ENCODE data around the gene TSHZ2.

TSHZ2 gene

DNA sequence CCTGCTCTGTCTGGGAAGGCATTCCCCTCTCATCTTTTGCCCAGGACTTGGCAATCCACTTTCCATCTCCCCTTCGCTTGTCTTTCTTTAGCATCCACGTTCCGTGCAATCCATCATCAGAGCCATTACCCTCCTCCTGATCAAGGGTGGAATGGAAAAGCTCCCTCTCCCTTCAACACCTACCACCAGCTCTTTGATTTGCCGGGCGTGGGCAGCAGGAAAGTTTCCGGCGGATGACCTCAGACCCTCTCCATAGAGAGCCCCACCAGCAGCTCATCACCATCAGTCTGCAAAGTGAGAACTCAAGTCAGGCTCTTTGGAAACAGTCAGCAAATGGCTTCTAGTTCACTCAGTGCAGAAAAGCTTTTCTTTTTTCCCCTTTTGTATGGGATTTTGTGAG lies 76.2 kb downstream of the TSHZ2 start:
- H3K4me1 ChIP-seq (ENCODE audit: insufficient read depth, low read length) = no peaks in the 10 kb centered on the region
- H3K27ac ChIP-seq (ENCODE audit: low read depth, low read length) = no peak overlapping the region
- no peak overlapping the region for H3K4me3 ChIP-seq (ENCODE audit: low read length)
- no peaks in the 10 kb centered on the region for H3K27me3 ChIP-seq (ENCODE audit: insufficient read depth, low read length)
- no peaks in the 10 kb centered on the region for H3K9me3 ChIP-seq (ENCODE audit: insufficient read depth, low read depth, low read length)
- H3K9ac ChIP-seq (ENCODE audit: low read depth, low read length) = no peak overlapping the region
- 96% methylated on average over 7 of the region's 7 CpGs for WGBS
- no peaks in the 10 kb centered on the region for H3K36me3 ChIP-seq (ENCODE audit: insufficient read depth, low read length)

DNA sequence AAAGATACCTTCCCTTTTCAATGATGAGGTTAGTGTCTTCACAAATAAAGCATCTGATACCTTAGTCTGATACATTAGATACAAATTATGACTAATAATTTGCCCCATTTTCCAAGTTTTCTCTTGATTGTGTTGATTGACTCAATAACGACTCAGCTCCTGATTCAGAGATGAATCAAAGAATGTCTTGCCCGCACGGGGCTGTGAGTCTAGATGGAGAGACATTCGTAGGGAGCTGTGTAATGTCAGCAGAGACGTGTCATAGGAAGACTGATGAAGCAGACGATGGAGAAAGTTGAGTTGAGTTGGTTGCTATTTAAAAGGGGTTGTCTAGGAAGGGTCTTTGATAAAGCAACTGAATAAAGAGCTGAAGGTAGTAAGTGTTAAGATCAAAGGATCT lies 78.2 kb downstream of the TSHZ2 start:
- H3K27me3 ChIP-seq (ENCODE audit: insufficient read depth, low read length) = no peaks in the 10 kb centered on the region
- no peaks in the 10 kb centered on the region for H3K4me1 ChIP-seq (ENCODE audit: insufficient read depth, low read length)
- no peaks in the 10 kb centered on the region for H3K36me3 ChIP-seq (ENCODE audit: insufficient read depth, low read length)
- H3K9me3 ChIP-seq (ENCODE audit: insufficient read depth, low read depth, low read length) = no peaks in the 10 kb centered on the region
- H3K27ac ChIP-seq (ENCODE audit: low read depth, low read length) = no peak overlapping the region
- H3K4me3 ChIP-seq (ENCODE audit: low read length) = no peak overlapping the region
- 91% methylated on average over 6 of the region's 6 CpGs for WGBS
- no peak overlapping the region for H3K9ac ChIP-seq (ENCODE audit: low read depth, low read length)

DNA sequence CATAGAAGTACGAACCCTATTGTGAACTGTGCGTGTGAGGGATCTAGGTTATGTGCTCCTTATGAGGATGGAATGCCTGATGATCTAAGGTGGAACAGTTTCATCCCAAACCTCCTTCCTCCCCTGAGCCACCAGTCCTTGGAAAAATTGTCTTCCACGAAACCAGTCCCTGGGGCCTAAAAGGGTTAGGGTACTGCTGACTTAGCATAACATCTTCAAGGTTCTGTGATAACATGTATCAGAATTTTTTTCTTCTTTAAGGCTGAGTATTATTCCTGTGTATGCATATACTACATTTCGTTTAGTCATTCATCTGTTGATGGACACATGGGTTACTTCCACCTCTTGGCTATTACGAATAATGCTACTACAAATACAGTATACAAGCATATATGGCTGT lies 80.2 kb downstream of the TSHZ2 start:
- 97% methylated on average over 5 of the region's 5 CpGs for WGBS
- no peak overlapping the region for H3K4me3 ChIP-seq (ENCODE audit: low read length)
- H3K36me3 ChIP-seq (ENCODE audit: insufficient read depth, low read length) = no peaks in the 10 kb centered on the region
- H3K9ac ChIP-seq (ENCODE audit: low read depth, low read length) = no peak overlapping the region
- no peak overlapping the region for H3K27ac ChIP-seq (ENCODE audit: low read depth, low read length)
- H3K4me1 ChIP-seq (ENCODE audit: insufficient read depth, low read length) = no peaks in the 10 kb centered on the region
- no peaks in the 10 kb centered on the region for H3K27me3 ChIP-seq (ENCODE audit: insufficient read depth, low read length)
- no peaks in the 10 kb centered on the region for H3K9me3 ChIP-seq (ENCODE audit: insufficient read depth, low read depth, low read length)

DNA sequence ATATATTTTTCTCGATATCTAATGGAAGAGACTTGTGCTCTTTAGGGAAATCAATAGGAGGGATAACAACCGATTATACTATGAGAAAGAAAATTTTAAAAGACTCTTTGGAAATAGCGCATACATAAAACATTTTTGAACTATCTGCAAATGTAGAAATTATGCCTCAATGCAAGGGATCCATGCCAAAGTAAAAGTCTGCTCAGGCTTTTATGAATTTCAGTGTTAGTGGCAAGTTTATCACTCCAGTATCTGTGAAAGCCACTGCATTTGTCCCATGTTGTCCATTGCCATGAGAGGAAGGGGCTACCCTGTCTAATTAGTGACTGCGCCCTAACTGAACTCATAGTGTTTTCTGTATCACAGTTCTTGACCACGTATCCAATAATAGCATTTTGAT lies 81.4 kb downstream of the TSHZ2 start:
- WGBS = 95% methylated on average over 2 of the region's 5 CpGs
- no peaks in the 10 kb centered on the region for H3K4me1 ChIP-seq (ENCODE audit: insufficient read depth, low read length)

DNA sequence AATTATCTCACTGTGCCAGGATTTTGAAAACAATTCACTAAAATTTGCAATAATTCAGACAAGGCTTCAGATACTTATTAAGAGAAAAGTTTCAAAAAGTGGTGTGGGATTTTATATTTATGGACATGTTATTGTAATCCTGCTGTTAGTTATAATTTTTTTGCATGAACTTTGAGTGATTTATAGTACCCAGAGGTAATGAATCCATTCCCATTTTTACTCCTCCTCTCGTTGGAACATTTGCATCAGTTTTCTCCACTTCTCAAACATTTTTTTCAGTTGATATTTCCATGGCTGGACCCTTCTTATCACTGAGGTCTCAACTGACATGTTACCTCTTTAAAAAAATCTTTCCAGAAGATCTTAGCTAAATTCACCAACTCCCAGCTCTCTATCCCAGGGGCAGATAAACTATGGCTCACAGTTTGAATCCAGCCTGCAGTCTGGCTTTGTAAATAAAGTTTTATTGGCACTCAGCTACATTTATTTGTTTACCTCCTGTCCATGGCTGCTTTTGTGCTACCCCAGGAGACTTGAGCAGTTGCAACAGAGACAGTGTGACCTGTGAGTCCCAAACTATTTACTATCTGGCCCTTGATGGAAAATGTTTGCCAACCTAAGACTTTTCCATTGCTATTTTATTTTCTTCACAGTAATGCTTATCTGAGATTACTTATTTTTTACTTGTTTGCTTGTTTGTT lies 83.4 kb downstream of the TSHZ2 start:
- H3K4me3 ChIP-seq (ENCODE audit: low read length) = no peak overlapping the region
- WGBS = 85% methylated on average over 1 of the region's 1 CpG
- H3K4me1 ChIP-seq (ENCODE audit: insufficient read depth, low read length) = no peaks in the 10 kb centered on the region
- no peaks in the 10 kb centered on the region for H3K27me3 ChIP-seq (ENCODE audit: insufficient read depth, low read length)
- no peaks in the 10 kb centered on the region for H3K36me3 ChIP-seq (ENCODE audit: insufficient read depth, low read length)
- H3K27ac ChIP-seq (ENCODE audit: low read depth, low read length) = no peak overlapping the region
- no peaks in the 10 kb centered on the region for H3K9me3 ChIP-seq (ENCODE audit: insufficient read depth, low read depth, low read length)
- no peak overlapping the region for H3K9ac ChIP-seq (ENCODE audit: low read depth, low read length)

More for the DNA sequence above, 81.4 kb downstream of the TSHZ2 start:
- Histone ChIP-seq H3K36me3 (ENCODE audit: insufficient read depth, low read length) (no peaks in the 10 kb centered on the region), H3K27ac (ENCODE audit: low read depth, low read length) (no peak overlapping the region), H3K9me3 (ENCODE audit: insufficient read depth, low read depth, low read length) (no peaks in the 10 kb centered on the region), H3K27me3 (ENCODE audit: insufficient read depth, low read length) (no peaks in the 10 kb centered on the region), H3K4me3 (ENCODE audit: low read length) (no peak overlapping the region), H3K9ac (ENCODE audit: low read depth, low read length) (no peak overlapping the region)

DNA sequence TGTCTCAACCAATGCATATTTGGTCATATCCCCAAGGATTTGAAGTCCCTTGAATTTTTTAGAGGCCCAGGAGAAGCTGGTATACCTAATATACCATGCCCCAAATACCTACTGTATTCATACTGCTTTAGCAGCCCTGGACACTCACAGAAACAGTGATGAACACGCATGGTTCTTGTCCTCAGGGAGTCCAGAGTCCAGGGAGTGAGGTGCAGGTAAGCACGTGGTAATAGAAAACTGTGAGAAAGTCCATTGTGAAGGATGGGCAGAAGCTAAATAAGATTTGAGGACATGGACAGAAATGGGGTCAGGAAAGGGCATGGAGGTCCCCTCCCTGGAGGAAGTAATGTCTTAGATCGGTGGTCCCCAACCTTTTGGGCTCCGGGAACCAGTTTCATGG lies 85.4 kb downstream of the TSHZ2 start:
- Histone ChIP-seq H3K27ac (ENCODE audit: low read depth, low read length) (no peak overlapping the region), H3K36me3 (ENCODE audit: insufficient read depth, low read length) (no peaks in the 10 kb centered on the region), H3K9ac (ENCODE audit: low read depth, low read length) (no peak overlapping the region), H3K27me3 (ENCODE audit: insufficient read depth, low read length) (no peaks in the 10 kb centered on the region), H3K4me3 (ENCODE audit: low read length) (no peak overlapping the region), H3K9me3 (ENCODE audit: insufficient read depth, low read depth, low read length) (no peaks in the 10 kb centered on the region), H3K4me1 (ENCODE audit: insufficient read depth, low read length) (no peaks in the 10 kb centered on the region)
- 95% methylated on average over 4 of the region's 4 CpGs for WGBS

DNA sequence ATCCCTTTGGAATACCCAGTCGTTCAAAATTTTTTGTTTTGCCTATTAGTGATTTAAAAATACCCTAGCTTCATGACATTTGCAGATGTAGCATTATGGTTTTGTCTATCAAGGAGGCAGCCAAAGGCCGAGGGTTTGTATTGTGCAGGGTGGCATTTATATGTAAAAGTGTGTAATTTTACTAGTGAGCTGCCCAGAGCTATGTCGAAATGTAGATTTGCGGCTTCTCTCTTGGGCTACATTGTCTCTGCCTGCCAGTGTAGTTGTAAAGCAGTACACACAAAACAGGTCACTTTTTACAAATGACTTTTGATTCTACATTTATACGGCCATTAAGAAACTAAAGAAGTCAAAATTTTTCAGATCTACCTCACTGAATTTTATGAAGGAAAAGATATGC lies 87.7 kb downstream of the TSHZ2 start:
- Histone ChIP-seq H3K9ac (ENCODE audit: low read depth, low read length) (no peak overlapping the region), H3K9me3 (ENCODE audit: insufficient read depth, low read depth, low read length) (no peaks in the 10 kb centered on the region), H3K27me3 (ENCODE audit: insufficient read depth, low read length) (no peaks in the 10 kb centered on the region), H3K36me3 (ENCODE audit: insufficient read depth, low read length) (no peaks in the 10 kb centered on the region), H3K4me3 (ENCODE audit: low read length) (no peak overlapping the region), H3K4me1 (ENCODE audit: insufficient read depth, low read length) (no peaks in the 10 kb centered on the region), H3K27ac (ENCODE audit: low read depth, low read length) (no peak overlapping the region)
- 96% methylated on average over 3 of the region's 5 CpGs for WGBS

DNA sequence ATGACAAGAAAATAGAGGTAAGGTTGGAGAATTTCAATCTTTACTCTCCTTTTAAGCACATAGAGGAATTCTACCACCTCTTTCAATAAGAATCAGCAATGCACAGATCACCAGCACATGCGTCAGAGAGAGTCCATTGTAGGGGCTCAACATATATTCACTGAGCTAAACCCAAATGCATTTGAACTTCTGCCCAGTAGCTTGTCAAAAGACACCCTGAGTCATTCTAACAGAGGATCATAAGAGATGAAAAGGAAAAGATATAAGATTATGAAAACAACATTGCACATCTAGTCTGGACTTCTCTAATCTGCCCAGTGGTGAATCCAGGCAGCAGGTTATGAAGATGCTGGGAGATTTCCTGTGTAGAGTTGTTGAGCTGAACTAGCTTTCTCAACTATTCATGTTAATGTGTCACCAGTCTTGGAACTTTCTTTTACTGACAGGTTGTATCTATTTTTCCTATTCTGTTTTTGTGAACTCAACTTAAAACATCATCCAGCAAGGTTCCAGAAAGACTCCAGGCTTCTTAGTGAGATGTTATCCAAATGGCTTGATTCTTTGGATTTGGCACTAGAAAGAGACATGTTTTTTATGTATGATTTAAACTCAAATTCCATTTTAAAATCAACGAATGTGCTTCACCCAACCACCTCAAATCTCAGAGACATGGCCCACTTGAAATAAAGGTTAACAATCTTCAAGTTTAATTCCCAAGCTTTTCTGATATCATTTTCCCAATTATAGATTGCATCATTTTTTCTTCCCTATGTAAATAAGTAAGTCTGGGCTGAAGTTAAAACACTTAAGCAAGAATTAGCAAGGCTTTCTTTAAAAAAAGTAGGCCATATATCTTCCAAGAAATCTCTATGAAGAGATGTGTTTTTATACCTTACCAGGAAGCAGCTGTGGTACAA lies 89.3 kb downstream of the TSHZ2 start:
- Histone ChIP-seq H3K9me3 (ENCODE audit: insufficient read depth, low read depth, low read length) (no peaks in the 10 kb centered on the region), H3K27me3 (ENCODE audit: insufficient read depth, low read length) (no peaks in the 10 kb centered on the region), H3K27ac (ENCODE audit: low read depth, low read length) (no peak overlapping the region), H3K4me1 (ENCODE audit: insufficient read depth, low read length) (no peaks in the 10 kb centered on the region; the same call in 1 of the 2 replicates), H3K36me3 (ENCODE audit: insufficient read depth, low read length) (no peaks in the 10 kb centered on the region), H3K9ac (ENCODE audit: low read depth, low read length) (no peak overlapping the region), H3K4me3 (ENCODE audit: low read length) (no peak overlapping the region)
- WGBS = 87% methylated on average over 2 of the region's 2 CpGs

DNA sequence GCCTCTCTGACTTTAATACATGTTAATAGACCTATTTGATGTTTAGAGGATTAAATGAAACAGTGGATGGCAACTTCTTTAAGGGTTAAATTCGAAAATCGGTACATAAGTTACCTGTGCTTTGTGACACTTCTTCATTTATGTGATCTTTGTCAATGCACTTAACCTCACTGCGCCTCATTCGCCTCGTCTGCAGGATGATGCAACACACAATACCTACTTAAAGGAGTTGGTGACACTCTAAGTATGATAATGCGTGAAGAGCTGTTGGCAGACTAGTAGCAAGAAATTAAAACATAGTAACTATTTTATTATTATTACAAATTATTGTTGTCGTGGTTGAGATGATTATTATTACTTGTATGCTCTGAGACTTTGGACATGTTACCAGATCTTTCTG lies 92.8 kb downstream of the TSHZ2 start:
- H3K36me3 ChIP-seq (ENCODE audit: insufficient read depth, low read length) = no peaks in the 10 kb centered on the region
- H3K9me3 ChIP-seq (ENCODE audit: insufficient read depth, low read depth, low read length) = 0 out of 2 replicates have a peak, but pooled peaks cover 6% of the 10 kb centered on the region
- H3K4me1 ChIP-seq (ENCODE audit: insufficient read depth, low read length) = no peaks in the 10 kb centered on the region; the same call in 1 of the 2 replicates
- H3K27ac ChIP-seq (ENCODE audit: low read depth, low read length) = no peak overlapping the region
- H3K4me3 ChIP-seq (ENCODE audit: low read length) = no peak overlapping the region
- H3K9ac ChIP-seq (ENCODE audit: low read depth, low read length) = no peak overlapping the region
- 100% methylated on average over 5 of the region's 7 CpGs for WGBS
- H3K27me3 ChIP-seq (ENCODE audit: insufficient read depth, low read length) = no peaks in the 10 kb centered on the region

DNA sequence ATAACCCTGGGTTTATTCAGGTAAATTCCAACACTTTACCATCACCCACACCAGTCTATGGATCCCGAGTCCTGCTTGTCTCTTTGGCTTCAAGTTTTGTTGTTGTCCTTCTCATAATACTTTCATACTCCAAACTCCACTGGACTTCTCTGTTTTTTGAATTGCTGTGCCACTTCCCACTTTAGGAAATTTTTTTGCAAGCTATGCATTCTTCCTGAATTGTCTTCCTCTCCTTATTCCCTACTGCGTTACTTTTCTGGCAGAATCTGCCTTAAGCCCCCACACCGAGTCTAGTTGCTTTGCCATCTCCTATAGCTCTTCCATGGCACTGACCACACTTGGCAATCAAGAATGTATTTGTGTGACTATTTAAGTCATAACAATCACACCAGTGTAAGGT lies 96.1 kb downstream of the TSHZ2 start:
- Histone ChIP-seq H3K36me3 (ENCODE audit: insufficient read depth, low read length) (no peaks in the 10 kb centered on the region), H3K4me3 (ENCODE audit: low read length) (no peak overlapping the region), H3K4me1 (ENCODE audit: insufficient read depth, low read length) (peaks cover 4% of the 10 kb centered on the region; the same call in 1 of the 2 replicates), H3K27me3 (ENCODE audit: insufficient read depth, low read length) (no peaks in the 10 kb centered on the region), H3K27ac (ENCODE audit: low read depth, low read length) (no peak overlapping the region), H3K9me3 (ENCODE audit: insufficient read depth, low read depth, low read length) (0 out of 2 replicates have a peak, but pooled peaks cover 6% of the 10 kb centered on the region), H3K9ac (ENCODE audit: low read depth, low read length) (no peak overlapping the region)
- WGBS = 97% methylated on average over 3 of the region's 3 CpGs

DNA sequence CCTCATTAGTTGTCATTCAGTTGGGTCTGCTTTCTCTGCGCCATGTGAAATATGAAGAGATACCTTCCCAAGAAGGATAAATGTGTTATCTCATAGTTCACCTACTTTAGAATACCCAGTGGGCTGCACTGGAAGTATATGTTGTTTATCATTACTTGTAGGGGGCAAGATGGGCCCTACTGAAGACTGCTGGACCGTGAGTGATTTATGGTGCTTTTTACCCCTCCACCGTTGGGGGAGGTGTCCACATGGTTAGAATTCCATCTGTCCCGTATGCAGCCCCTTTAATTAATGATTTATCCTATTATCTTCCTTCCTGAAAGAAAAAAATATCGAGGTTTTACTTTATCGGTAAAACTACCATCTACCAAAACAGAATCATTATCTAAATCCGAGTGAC lies 97.0 kb downstream of the TSHZ2 start:
- Histone ChIP-seq H3K27me3 (ENCODE audit: insufficient read depth, low read length) (no peaks in the 10 kb centered on the region), H3K27ac (ENCODE audit: low read depth, low read length) (no peak overlapping the region), H3K9me3 (ENCODE audit: insufficient read depth, low read depth, low read length) (0 out of 2 replicates have a peak, but pooled peaks cover 6% of the 10 kb centered on the region), H3K4me1 (ENCODE audit: insufficient read depth, low read length) (peaks cover 4% of the 10 kb centered on the region; the same call in 1 of the 2 replicates), H3K9ac (ENCODE audit: low read depth, low read length) (no peak overlapping the region), H3K4me3 (ENCODE audit: low read length) (no peak overlapping the region), H3K36me3 (ENCODE audit: insufficient read depth, low read length) (no peaks in the 10 kb centered on the region)
- 88% methylated on average over 4 of the region's 7 CpGs for WGBS
